Liver (tissue), 3 donors: Measurements from ENCODE around the gene EIF2B5.

Source experiments
- CTCF ChIP-seq: fragments of 150-350 bp; IDR thresholded peaks from 2 replicates; pipeline ENCODE4 v1.5.1; 2017; ENCODE audit warnings: improper control_type of control experiment, low read depth, low read length; ENCODE audit not compliant: missing input control
- EGR1 ChIP-seq, 2 donors: IDR thresholded peaks; 2 replicates each; pipeline ENCODE4 v1.6.1; 2016 to 2018; ENCODE audit warnings: antibody characterized with exemption in 2 of 2, low read depth in 2 of 2
- FOXA1 ChIP-seq: IDR thresholded peaks from 2 replicates; pipeline ENCODE4 v1.6.1; 2016; ENCODE audit warnings: antibody characterized with exemption
- HNF4A ChIP-seq, 2 donors: conservative IDR thresholded peaks; 2 replicates each; pipeline ENCODE4 v1.6.1; 2016; ENCODE audit warnings: antibody characterized with exemption in 2 of 2, mild to moderate bottlenecking in 2 of 2
- JUND ChIP-seq, 2 donors: IDR thresholded peaks; 2 replicates each; pipeline ENCODE4 v1.6.1; 2016; ENCODE audit warnings: antibody characterized with exemption in 2 of 2
- MAX ChIP-seq: IDR thresholded peaks from 2 replicates; pipeline ENCODE4 v1.6.1; 2016; ENCODE audit warnings: antibody characterized with exemption
- RAD21 ChIP-seq, 2 donors: IDR thresholded peaks; 2 replicates each; pipeline ENCODE4 v1.6.1; 2016; ENCODE audit warnings: antibody characterized with exemption in 2 of 2, mild to moderate bottlenecking in 2 of 2
- REST ChIP-seq: IDR thresholded peaks from 2 replicates; pipeline ENCODE4 v1.6.1; 2016; ENCODE audit warnings: antibody characterized with exemption, mild to moderate bottlenecking
- RXRA ChIP-seq, 2 donors: IDR thresholded peaks; 2 replicates each; pipeline ENCODE4 v1.6.1; 2017 to 2018; ENCODE audit warnings: antibody characterized with exemption in 2 of 2, mild to moderate bottlenecking in 1 of 2
- SP1 ChIP-seq: IDR thresholded peaks from 2 replicates; pipeline ENCODE4 v1.6.1; 2018; ENCODE audit warnings: antibody characterized with exemption, mild to moderate bottlenecking
- YY1 ChIP-seq: IDR thresholded peaks from 2 replicates; pipeline ENCODE4 v1.6.1; 2016; ENCODE audit warnings: antibody characterized with exemption, mild to moderate bottlenecking
- donor health status: healthy.
- donor health status: healthy.

- TF ChIP-seq JUND (IDR thresholded peaks at IDR 0.05) (no peak), CTCF (no peak), HNF4A (conservative IDR thresholded peaks at IDR 0.05) (no peak), EGR1 (IDR thresholded peaks at IDR 0.05; ENCODE audit: low read depth in 2 of 2) (no peak), REST (no peak), RAD21 (IDR thresholded peaks at IDR 0.05) (no peak), YY1 (no peak), RXRA (IDR thresholded peaks at IDR 0.05) (no peak), MAX (no peak), SP1 (no peak), FOXA1 (no peak)
Measured at GRCh38 chr3:184167786-184168185, 32.6 kb downstream of the EIF2B5 start.
